GM12878 (cell line): ENCODE results near the gene GMCL2. TPM values are rescaled to one million over a fixed set of nuclear protein-coding genes. Genes with fewer than 3 reads are reported as not detected.

ENCODE experiments used
- ATAC-seq: fragments of 200-7000 bp; cut with Tn5 transposase; 3 replicates; pipeline ENCODE4 v1.9.1; 2020; ENCODE audit warnings: mild to moderate bottlenecking, moderate library complexity
- BruUV-seq: library from RNA; stranded (reverse); fragments of 400-500 nt; replicated peaks from 2 replicates; lab custom pipeline; 2021; lab: Mats Ljungman, UMichigan
- CTCF ChIA-PET: fragments of 300-600 bp; sonication (Branson Sonifier 250); formaldehyde crosslinking; extraction: SDS; loops from one replicate; lab custom pipeline; 2021; ENCODE audit warnings: inconsistent platforms; lab: Yijun Ruan, JAX
- POLR2A ChIA-PET: fragments of 350-600 bp; formaldehyde crosslinking; extraction: SDS; loops from one replicate; lab custom pipeline; 2021; ENCODE audit warnings: inconsistent platforms; lab: Charles Lee
- RAD21 ChIA-PET: fragments of 300-600 bp; sonication (Branson Sonifier 250); formaldehyde crosslinking; loops from one replicate; lab custom pipeline; 2023; ENCODE audit warnings: antibody characterized with exemption; ENCODE audit not compliant: unreplicated experiment; lab: Charles Lee
- SMC1A ChIA-PET: fragments of 300-600 bp; sonication (Branson Sonifier 250); formaldehyde crosslinking; loops from one replicate; lab custom pipeline; 2023; ENCODE audit not compliant: unreplicated experiment, uncharacterized antibody; lab: Charles Lee
- DNase-seq: peaks from one replicate; pipeline ENCODE4 v3.0.0-alpha.2; 2011; ENCODE audit warnings: low read depth, low spot score
- FAIRE-seq: peaks from 3 replicates; lab custom pipeline; 2011; peaks lifted over from hg19 to GRCh38; lab: Jason Lieb, UNC
- H2AFZ ChIP-seq: 2 replicates; pipeline ENCODE4 v1.6.0; 2011; ENCODE audit warnings: low read depth, low read length, control low read depth; ENCODE audit not compliant: control insufficient read depth
- H3K27ac ChIP-seq: 2 replicates; pipeline ENCODE4 v1.5.1; 2011; ENCODE audit warnings: control low read depth; ENCODE audit not compliant: control insufficient read depth, insufficient read depth
- H3K27me3 ChIP-seq, 2 experiments: replicated peaks in 1 of 2; 2 replicates each; pipeline versions ENCODE4 v1.6.0 to v1.6.1; 2011; ENCODE audit warnings: low read length in 1 of 2; ENCODE audit not compliant: control insufficient read depth in 2 of 2, insufficient read depth in 2 of 2
- H3K36me3 ChIP-seq, 2 experiments: 2 replicates each; pipeline ENCODE4 v1.5.1; 2011; ENCODE audit warnings: low read length in 1 of 2; ENCODE audit not compliant: control insufficient read depth in 2 of 2, insufficient read depth in 2 of 2
- H3K4me1 ChIP-seq: 2 replicates; pipeline ENCODE4 v1.6.1; 2011; ENCODE audit warnings: mild to moderate bottlenecking, low read length, moderate library complexity, mixed read lengths; ENCODE audit not compliant: control insufficient read depth, insufficient read depth
- H3K4me2 ChIP-seq: 2 replicates; pipeline ENCODE4 v1.6.0; 2011; ENCODE audit warnings: control low read depth; ENCODE audit not compliant: control insufficient read depth, insufficient read depth
- H3K4me3 ChIP-seq: fragments of 200-600 bp; sonication (generic); 2 replicates; pipeline ENCODE4 v1.5.1; 2016
- H3K79me2 ChIP-seq: 2 replicates; pipeline ENCODE4 v1.6.0; 2011; ENCODE audit warnings: low read length; ENCODE audit not compliant: control insufficient read depth, insufficient read depth
- H3K9ac ChIP-seq: 2 replicates; pipeline ENCODE4 v1.8.0; 2011; ENCODE audit warnings: low read length, control low read depth, mixed read lengths; ENCODE audit not compliant: control insufficient read depth, insufficient read depth
- H3K9me3 ChIP-seq: replicated peaks from 3 replicates; pipeline ENCODE4 v1.5.1; 2011; ENCODE audit warnings: mild to moderate bottlenecking, low read length; ENCODE audit not compliant: control insufficient read depth, insufficient read depth
- H4K20me1 ChIP-seq: 2 replicates; pipeline ENCODE4 v1.6.0; 2011; ENCODE audit not compliant: control insufficient read depth, insufficient read depth
- CBX3 ChIP-seq: fragments of 200-600 bp; sonication (generic); IDR thresholded peaks from 2 replicates; pipeline ENCODE4 v1.6.1; 2016; ENCODE audit warnings: low read depth, borderline replicate concordance
- IRF5 ChIP-seq: fragments of 450-650 bp; IDR thresholded peaks from 2 replicates; pipeline ENCODE4 v1.6.1; 2017; ENCODE audit warnings: borderline replicate concordance
- POLR2A ChIP-seq: IDR thresholded peaks from 2 replicates; pipeline ENCODE4 v1.6.1; 2011; ENCODE audit warnings: low read depth, mild to moderate bottlenecking, low read length
- POLR2AphosphoS5 ChIP-seq: IDR thresholded peaks from 2 replicates; pipeline ENCODE4 v1.6.1; 2011; ENCODE audit warnings: mild to moderate bottlenecking, low read length, inconsistent platforms
- WGBS: methylation state at CpG from one replicate; pipeline ENCODE4 v1.1.6; 2016; ENCODE audit warnings: low lambda C conversion rate; ENCODE audit not compliant: insufficient replicate concordance, insufficient coverage; ENCODE audit errors: missing lambda C conversion rate; 5-methylcytosine and 5-hydroxymethylcytosine counted together
- in situ Hi-C: fragments of 300-500 bp; cut with MboI; formaldehyde crosslinking; loops from 9 replicates; pipeline ENCODE4 v1.14.3; 2018; ENCODE audit warnings: mixed read lengths
- intact Hi-C: fragments of 100-400 bp; cut with micrococcal nuclease; formaldehyde crosslinking; loops from one replicate; pipeline ENCODE4 v1.14.2; 2022; ENCODE audit not compliant: unreplicated experiment
- polyA plus RNA-seq, 11 experiments: library from polyadenylated mRNA; depleted of rRNA in 4 of 11; unstranded in 6 of 11; stranded (reverse) in 5 of 11; fragments of >200 nt; fragmentation: Nextera tagmentation in 4 of 11; fragmentation: Illumina TruSeq in 1 of 11; extraction: Ambion mirVana in 4 of 11; extraction: Trizol in 1 of 11; gene quantifications; 1 replicate in 1 of 11; 2 replicates in 10 of 11; pipeline versions ENCODE4 v1.2.1 to v1.2.3, GENCODE V29; 2011 to 2016; ENCODE audit warnings: inconsistent platforms in 2 of 11, missing spikeins in 2 of 11, low read depth in 1 of 11
- total RNA-seq, 4 experiments: library from RNA; depleted of rRNA in 3 of 4; stranded (reverse); fragments of >200 nt in 3 of 4; fragmentation: Illumina TruSeq in 1 of 4; extraction: Trizol in 1 of 4; gene quantifications; 2 replicates each; pipeline versions ENCODE4 v1.2.1 to v1.2.3, GENCODE V29; 2013 to 2021
- TF ChIP-seq, protein P1 (sequence below): IDR thresholded peaks from 2 replicates; pipeline ENCODE4 v1.6.1; 2011; ENCODE audit warnings: borderline replicate concordance, low read depth, mild to moderate bottlenecking, moderate library complexity, low read length; ENCODE audit not compliant: insufficient read depth, poor library complexity, severe bottlenecking

The GMCL2 gene
- total and polyA plus RNA-seq, 10 of the 15 experiments (the other 5 are each of a cell fraction or from before 2014, with no cell fraction given) = 0.07 TPM; not detected in 9

DNA sequence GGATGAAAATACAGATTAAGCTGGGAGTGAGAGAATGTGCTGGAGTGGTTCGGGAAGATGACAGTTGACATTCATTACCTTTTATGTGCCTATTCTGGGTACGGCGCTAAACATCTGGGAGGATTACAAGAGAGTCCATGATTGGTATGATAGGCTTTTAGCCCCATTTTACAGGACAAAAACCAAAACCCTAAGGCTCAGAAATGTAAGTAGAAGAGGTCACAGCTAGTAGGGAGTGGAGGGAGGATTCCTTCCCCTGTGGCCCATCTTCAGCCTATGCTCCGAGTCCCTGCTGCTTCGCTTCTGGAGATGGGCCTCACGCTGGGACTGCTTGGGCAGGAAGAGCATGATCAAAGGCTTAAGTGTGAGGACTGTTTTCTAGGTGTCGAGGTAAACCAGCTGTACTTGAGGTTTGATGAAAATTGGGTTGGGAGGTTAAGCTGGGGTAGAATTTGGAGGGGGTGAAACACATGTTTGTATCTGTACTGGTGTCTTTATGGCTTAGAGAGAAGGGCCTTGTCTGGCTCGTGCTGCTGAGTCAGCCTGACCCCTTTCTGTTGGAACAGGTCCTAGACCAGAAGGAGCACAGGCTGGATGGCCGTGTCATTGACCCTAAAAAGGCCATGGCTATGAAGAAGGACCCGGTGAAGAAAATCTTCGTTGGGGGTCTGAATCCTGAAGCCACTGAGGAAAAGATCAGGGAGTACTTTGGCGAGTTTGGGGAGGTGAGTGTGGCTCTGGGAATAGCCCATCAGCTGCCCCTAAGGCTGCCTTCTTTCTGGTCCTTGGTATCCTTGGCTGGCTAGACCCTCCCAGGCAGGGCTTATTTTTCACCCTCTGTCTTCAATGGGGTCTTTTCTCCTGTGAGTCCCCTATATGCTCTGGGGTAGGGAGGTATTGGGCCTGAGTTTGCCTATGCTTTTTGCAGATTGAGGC, 19.3 kb upstream of the GMCL2 start:
- DNase-seq = no peak
- peak; percentile 83 for FAIRE-seq
- H3K9me3 ChIP-seq = no peaks in the 10 kb centered on the region
- H3K27me3 ChIP-seq = no peaks in the 10 kb centered on the region
- peaks cover 62% of the 10 kb centered on the region for H3K79me2 ChIP-seq
- peaks cover 15% of the 10 kb centered on the region for H3K4me1 ChIP-seq
- intact Hi-C loops = no loop called here
- ATAC-seq = no peak
- no peak overlapping the region for H2AFZ ChIP-seq
- ChIA-PET POLR2A (interaction anchor here (0.5 to 1.9 kb wide), 3 partner anchors 10 to 1178 kb away, joined by 3 to 5 read pairs (median 4); no protein-coding TSS in a partner anchor), CTCF (interaction anchor here (1.3 to 2.8 kb wide), 3 partner anchors 9 to 29 kb away, joined by 4 to 12 read pairs (median 5); no protein-coding TSS in a partner anchor), RAD21 (no interaction called here), SMC1A (interaction anchor here (1.0 to 2.1 kb wide), 4 partner anchors 10 to 25 kb away, joined by 3 to 6 read pairs (median 4); no protein-coding TSS in a partner anchor)
- peaks cover 33 to 46% of the 10 kb centered on the region in 2 experiments for H3K36me3 ChIP-seq
- peak overlapping the region; percentile 97 for H3K4me3 ChIP-seq
- TF ChIP-seq POLR2AphosphoS5 (peak; percentile 16; the same call in 1 of the 2 replicates), CBX3 (no peak), IRF5 (no peak), POLR2A (peak; percentile 53; the same call in 1 of the 2 replicates)
- TF ChIP-seq, protein P1, sequence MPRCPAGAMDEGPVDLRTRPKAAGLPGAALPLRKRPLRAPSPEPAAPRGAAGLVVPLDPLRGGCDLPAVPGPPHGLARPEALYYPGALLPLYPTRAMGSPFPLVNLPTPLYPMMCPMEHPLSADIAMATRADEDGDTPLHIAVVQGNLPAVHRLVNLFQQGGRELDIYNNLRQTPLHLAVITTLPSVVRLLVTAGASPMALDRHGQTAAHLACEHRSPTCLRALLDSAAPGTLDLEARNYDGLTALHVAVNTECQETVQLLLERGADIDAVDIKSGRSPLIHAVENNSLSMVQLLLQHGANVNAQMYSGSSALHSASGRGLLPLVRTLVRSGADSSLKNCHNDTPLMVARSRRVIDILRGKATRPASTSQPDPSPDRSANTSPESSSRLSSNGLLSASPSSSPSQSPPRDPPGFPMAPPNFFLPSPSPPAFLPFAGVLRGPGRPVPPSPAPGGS = peak; percentile 5
- peaks cover 24% of the 10 kb centered on the region for H4K20me1 ChIP-seq
- peak overlapping the region; percentile 67 for H3K27ac ChIP-seq
- BruUV-seq = TSS peak; percentile 59
- H3K9ac ChIP-seq = peak overlapping the region; percentile 84
- in situ Hi-C loops = no loop called here
- 21% methylated on average over 12 of the region's 12 CpGs for WGBS
- H3K4me2 ChIP-seq = peak overlapping the region; percentile 88
